ENCODE data around the gene OPA3. TPM values are rescaled to one million over a fixed set of nuclear protein-coding genes. Genes with fewer than 3 reads are reported as not detected.
A peak's percentile ranks its signal among the peaks of the same experiment; 100 is the strongest.
"Not testable (repeated sequence)": the region's sequence is repeated elsewhere in the genome, so short reads cannot be mapped to it uniquely, and the experiment has no call there.

OPA3 gene
- total RNA-seq, 2 donors from 2014 or later, result 8.4 to 13.1 TPM

- no peaks in the 10 kb centered on the region for H3K27me3 ChIP-seq (replicated peaks; ENCODE audit: insufficient read depth)
- DNase-seq (ENCODE audit: low spot score), result no peak
- peaks cover 24 to 69% of the 10 kb centered on the region in 2 donors for H3K4me1 ChIP-seq (ENCODE audit: control insufficient read depth in 1 of 2, low read depth in 2 of 2)
- H3K9me3 ChIP-seq, result no peaks in the 10 kb centered on the region
- H3K4me3 ChIP-seq, result peak overlapping the region; percentile 18
- TF ChIP-seq, protein P1, sequence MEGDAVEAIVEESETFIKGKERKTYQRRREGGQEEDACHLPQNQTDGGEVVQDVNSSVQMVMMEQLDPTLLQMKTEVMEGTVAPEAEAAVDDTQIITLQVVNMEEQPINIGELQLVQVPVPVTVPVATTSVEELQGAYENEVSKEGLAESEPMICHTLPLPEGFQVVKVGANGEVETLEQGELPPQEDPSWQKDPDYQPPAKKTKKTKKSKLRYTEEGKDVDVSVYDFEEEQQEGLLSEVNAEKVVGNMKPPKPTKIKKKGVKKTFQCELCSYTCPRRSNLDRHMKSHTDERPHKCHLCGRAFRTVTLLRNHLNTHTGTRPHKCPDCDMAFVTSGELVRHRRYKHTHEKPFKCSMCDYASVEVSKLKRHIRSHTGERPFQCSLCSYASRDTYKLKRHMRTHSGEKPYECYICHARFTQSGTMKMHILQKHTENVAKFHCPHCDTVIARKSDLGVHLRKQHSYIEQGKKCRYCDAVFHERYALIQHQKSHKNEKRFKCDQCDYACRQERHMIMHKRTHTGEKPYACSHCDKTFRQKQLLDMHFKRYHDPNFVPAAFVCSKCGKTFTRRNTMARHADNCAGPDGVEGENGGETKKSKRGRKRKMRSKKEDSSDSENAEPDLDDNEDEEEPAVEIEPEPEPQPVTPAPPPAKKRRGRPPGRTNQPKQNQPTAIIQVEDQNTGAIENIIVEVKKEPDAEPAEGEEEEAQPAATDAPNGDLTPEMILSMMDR (IDR thresholded peaks at IDR 0.05), result no peak
- no peak for ATAC-seq (ENCODE audit: insufficient number of reproducible peaks, low FRiP score, low read depth)
- peaks cover 10% of the 10 kb centered on the region for H3K36me3 ChIP-seq
- H3K27ac ChIP-seq, result peak overlapping the region; percentile 36 to 66
These were observed 70.1 kb downstream of the OPA3 start for GRCh38 chr19:45514376-45515051.

DNA sequence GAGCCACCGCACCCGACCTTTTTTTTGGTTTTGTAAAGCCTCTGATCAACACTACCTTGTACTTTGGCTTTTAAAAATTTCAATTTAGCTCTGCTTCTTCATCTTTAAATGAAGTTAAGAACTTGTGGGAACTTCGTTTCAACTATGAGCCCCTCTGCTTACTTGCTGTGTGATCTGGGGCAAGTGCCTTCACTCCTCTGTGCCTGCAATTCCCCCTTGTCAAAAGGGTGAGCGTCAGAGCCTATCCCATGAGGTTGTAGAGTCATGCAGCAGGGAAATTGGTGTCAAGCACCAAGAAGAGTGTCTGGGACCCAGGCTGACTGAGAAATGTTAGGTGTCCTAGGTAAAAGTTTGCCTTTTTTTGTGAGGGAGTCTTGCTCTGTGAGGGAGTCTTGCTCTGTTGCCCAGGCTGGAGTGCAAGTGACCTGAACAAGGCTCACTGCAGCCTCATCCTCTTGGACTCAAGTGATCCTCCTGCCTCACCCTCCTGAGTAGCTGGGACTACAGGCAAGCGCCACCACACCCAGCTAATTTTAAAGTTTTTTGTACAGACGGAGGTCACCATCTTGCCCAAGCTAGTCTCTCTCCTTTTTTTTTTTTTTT lies 71.6 kb downstream of the OPA3 start:
- Histone ChIP-seq H3K4me1 (ENCODE audit: control insufficient read depth in 1 of 2, low read depth in 2 of 2) (peaks cover 24 to 71% of the 10 kb centered on the region in 2 donors), H3K4me3 (no peak overlapping the region), H3K27me3 (replicated peaks; ENCODE audit: insufficient read depth) (no peaks in the 10 kb centered on the region), H3K36me3 (peaks cover 2% of the 10 kb centered on the region), H3K27ac (no peak overlapping the region), H3K9me3 (no peaks in the 10 kb centered on the region)
- DNase-seq (ENCODE audit: low spot score) (no peak), ATAC-seq (ENCODE audit: insufficient number of reproducible peaks, low FRiP score, low read depth) (no peak)
- TF ChIP-seq, protein P1 (IDR thresholded peaks at IDR 0.05), result no peak

DNA sequence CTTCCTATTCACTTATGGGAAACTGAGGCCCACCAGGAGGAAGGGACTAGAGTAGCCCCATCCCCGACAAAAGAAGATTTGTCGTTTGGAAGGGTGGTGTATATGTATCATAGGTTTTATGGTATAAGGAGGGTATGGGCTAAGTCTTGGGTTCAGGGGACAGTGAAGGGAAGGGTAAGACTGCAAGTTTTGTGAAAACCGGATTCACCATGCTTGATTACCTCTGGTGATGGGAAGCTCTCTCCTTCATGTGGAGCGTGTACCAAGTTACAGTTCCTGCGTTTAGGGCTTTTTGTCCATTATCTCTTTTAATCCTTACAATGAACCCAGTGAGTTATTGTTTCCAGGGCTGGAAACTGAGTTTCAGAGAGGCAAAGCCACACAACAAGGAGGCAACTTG lies 73.5 kb downstream of the OPA3 start:
- TF ChIP-seq, protein P1 (IDR thresholded peaks at IDR 0.05), result no peak
- no peak overlapping the region for H3K4me3 ChIP-seq
- peak overlapping the region in 1 of 2 donors; percentile 96 for H3K27ac ChIP-seq
- peaks cover 24 to 70% of the 10 kb centered on the region in 2 donors for H3K4me1 ChIP-seq (ENCODE audit: control insufficient read depth in 1 of 2, low read depth in 2 of 2)
- H3K27me3 ChIP-seq (replicated peaks; ENCODE audit: insufficient read depth), result no peaks in the 10 kb centered on the region
- DNase-seq (ENCODE audit: low spot score) (no peak), ATAC-seq (ENCODE audit: insufficient number of reproducible peaks, low FRiP score, low read depth) (no peak)
- no peaks in the 10 kb centered on the region for H3K36me3 ChIP-seq
- no peaks in the 10 kb centered on the region for H3K9me3 ChIP-seq

DNA sequence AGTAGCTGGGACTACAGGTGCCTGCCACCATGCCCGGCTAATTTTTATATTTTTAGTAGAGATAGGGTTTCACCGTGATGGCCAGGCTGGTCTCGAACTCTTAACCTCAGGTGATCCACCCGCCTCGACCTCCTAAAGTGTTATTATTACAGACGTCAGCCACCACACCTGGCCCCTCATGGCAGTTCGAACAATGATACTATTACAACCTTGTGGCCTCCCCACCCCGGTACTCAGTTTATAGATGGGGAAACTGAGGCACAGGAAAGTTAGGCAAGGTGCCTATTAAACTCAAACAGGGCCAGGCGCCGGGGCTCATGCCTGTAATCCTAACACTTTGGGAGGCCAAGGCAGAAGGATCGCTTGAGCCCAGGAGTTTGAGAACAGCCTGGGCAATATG lies 74.2 kb downstream of the OPA3 start:
- H3K4me3 ChIP-seq, result peak overlapping the region; percentile 95
- not testable (repeated sequence) for H3K27me3 ChIP-seq (replicated peaks; ENCODE audit: insufficient read depth); DNase-seq (ENCODE audit: low spot score)

DNA sequence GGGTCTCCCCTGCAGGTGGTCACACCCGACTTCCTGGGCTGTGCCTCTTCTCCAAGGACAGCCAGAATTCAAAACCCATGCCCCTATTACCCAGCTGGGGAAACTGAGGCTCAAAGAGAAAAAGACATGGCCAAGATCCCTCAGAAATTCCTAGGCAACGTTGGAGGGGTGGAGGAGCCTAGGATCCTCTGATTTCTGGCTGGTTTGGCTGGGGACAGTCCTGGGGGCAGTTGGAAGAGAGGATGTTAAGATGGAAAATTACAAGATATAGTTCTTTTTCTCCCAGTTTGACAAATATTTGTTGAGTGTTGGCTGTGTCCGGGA lies 74.9 kb downstream of the OPA3 start:
- H3K4me1 ChIP-seq (ENCODE audit: control insufficient read depth in 1 of 2, low read depth in 2 of 2), result peaks cover 21 to 59% of the 10 kb centered on the region in 2 donors
- H3K36me3 ChIP-seq, result no peaks in the 10 kb centered on the region
- H3K9me3 ChIP-seq, result no peaks in the 10 kb centered on the region
- DNase-seq (ENCODE audit: low spot score) (no peak), ATAC-seq (ENCODE audit: insufficient number of reproducible peaks, low FRiP score, low read depth) (no peak)
- TF ChIP-seq, protein P1 (IDR thresholded peaks at IDR 0.05), result no peak
- peak overlapping the region; percentile 95 for H3K4me3 ChIP-seq
- H3K27me3 ChIP-seq (replicated peaks; ENCODE audit: insufficient read depth), result no peaks in the 10 kb centered on the region
- peak overlapping the region; percentile 96 to 99 for H3K27ac ChIP-seq

More for the DNA sequence above, 74.2 kb downstream of the OPA3 start:
- not testable (repeated sequence) for H3K9me3 ChIP-seq; ATAC-seq (ENCODE audit: insufficient number of reproducible peaks, low FRiP score, low read depth); H3K36me3 ChIP-seq
- H3K4me1 ChIP-seq (ENCODE audit: control insufficient read depth in 1 of 2, low read depth in 2 of 2), result peaks cover 24 to 65% of the 10 kb centered on the region in 2 donors
- peak overlapping the region; percentile 96 to 99 for H3K27ac ChIP-seq

Measured in thoracic aorta (tissue), 2 donors.